RPMI8226 (cell line): Measurements from ENCODE around the gene USP44.

ENCODE experiments used
- DNase-seq: peaks from one replicate; pipeline ENCODE4 v3.0.0-alpha.2; 2015

USP44 gene

DNA sequence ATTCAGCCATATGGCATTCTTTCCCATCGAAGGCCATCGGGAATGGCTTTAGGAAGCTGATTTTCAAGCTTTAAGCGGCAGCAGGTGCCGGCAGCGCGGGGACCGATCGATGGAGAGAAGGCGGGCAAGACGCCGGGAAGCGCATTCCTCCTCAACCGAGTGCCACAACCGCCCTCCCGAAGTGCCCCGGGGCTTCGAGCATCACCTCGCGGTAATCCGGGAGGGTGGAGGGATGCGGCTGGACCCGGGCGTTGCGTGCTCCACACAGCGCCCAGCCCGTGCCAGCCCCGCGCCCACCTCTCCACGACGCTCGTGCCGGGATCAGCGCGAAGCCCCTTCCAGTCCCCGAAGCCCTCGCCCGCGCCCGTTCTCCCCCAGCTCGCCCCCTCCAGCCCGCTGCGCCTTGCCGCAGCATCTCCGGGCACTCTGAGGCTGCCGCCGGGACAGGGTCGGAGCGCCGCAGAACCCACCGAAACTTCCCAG lies 3.2 kb downstream of the USP44 start:
- no peak for DNase-seq

DNA sequence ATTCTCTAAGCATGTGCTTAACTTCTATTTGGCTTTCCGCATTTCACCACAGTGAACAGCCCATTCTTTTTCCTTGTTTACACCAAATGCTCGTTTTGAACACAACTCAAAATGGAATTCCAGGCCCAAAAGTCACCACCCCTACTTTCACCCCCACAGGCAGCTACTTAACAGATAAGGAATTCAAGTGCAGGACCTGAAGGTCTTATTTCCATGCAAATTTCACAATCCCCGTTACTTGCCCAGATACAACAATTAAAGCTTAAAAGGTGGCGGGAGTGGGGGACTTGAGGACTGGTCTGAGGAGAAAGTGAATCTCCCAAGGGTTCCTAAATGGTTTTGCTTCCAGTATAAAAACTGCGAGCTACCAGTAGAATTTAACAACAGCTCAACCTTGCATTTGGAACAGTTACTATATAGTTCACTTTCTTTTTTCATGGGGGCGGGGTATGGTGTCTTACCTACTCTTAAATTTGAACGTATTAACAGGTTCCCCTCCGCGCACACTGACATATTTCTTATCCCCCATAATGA lies 3.7 kb downstream of the USP44 start:
- DNase-seq, result no peak

DNA sequence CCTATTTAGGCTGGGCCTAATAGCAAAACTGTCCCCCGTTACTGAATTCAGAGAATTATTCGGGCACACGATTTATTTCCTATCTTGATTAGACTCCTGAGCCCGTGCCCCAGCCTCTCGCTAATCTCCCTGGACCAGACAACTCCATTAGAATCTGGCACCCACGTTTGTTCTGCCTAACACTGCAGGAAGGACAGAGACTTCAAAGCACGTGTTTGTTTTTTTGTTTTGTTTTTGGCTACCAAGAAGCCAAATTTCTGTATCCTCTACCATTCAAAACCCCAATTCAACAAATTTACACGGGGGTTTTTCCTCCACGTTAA lies 4.8 kb downstream of the USP44 start:
- DNase-seq, result no peak

DNA sequence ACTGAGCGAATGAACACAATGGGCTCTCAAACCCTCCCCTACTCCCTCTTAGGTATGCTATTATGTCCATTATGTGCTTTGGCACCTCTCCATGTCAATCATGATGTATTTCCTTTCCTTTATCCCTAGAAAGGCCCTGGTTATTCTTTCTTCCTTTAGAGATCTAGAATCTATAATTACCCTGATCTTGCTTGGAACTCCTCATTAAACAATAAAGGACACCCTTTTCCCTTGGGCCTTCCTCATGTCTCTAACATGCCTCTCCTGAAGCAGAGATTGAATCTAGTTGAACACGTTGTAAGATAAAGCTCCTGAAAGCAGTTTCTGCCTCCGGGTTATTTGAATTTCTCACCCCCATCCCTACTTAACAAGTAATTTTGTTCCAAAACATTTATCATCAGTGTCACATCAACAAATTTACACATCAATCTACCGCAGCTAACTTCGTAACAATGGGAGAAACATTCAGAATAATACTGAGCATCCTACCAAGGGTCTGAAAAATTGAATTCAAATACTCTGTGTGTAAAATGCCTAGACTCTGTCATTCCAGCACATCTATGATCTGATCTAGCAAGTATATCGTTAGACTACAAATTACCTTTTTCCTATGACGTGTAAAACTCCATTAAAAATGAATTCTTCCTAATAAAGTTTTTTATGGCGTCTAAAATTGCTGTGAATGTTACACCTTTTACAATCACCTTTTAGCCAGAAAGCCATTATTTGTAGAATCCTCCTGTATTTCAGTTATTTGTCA lies 5.4 kb downstream of the USP44 start:
- no peak for DNase-seq

DNA sequence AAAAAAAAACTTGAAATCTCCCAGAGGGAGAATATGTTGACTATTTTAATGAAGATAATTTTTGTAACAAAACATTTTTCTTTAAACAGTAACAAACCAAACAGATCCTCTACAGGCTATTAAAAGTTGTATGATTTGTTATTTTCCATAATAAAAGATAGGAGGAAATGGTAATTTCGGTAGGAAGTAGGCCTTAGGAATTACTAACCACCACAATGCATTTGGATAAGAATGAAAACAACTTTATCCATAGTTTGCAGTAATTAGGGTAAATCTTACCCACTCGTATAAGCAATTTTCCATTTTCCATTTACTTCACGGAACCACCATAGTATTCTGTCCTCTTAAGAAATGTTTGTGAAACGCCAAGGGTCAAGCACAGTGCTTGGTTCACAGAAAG lies 6.0 kb downstream of the USP44 start:
- no peak for DNase-seq

DNA sequence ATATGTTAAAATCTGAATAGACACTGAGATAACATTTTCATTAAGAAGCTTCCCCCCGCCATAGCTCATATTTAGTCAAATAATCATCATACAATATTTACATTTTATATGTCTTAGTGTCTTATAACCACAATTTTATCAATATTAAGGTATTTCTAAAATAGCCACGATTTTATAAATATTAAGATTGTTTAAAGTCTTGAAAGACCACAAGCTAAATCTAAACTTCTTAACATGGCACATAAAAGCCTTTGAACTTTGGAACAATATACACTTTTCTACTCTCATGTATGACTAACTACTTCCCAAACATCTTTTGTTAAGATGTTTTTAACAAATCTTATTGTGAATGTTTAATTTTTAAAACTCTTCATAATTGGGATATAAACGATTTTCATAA lies 6.5 kb downstream of the USP44 start:
- DNase-seq, result no peak

DNA sequence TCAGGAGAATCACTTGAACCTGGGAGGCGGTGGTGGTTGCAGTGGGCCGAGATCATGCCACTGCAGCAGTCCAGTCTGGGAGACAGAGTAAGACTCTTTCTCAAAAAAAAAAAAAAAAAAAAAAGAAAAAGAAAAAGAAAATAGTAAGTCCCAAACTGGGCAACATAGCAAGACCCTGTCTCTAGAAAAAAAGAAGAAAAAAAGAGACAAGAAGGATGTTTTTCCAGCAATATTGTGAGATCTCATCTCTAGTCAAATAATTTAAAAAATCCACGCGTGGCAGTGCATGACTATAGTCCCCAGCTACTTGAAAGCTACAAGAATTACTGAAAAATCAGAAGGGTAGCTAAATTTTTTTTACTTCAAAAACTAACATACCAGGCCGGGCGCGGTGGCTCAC lies 8.0 kb downstream of the USP44 start:
- DNase-seq, result no peak

DNA sequence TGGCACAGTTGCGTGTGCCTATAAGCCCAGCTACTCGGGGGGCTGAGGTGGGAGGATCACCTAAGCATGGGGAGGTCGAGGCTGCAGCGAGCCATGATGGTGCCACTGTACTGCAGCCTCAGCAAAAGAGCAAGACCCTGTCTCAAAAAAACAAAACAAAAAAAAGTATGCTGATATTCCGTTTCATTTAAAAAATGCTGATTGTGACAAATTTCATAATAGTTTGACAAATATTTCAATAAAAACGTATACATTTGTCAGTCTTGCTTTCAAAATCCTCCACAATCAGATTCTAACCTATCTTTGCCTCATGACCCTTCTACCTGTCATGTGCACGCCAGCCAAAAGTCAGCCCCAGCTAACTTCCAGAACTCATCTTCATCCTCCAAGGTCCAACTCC lies 9.8 kb downstream of the USP44 start:
- no peak for DNase-seq

DNA sequence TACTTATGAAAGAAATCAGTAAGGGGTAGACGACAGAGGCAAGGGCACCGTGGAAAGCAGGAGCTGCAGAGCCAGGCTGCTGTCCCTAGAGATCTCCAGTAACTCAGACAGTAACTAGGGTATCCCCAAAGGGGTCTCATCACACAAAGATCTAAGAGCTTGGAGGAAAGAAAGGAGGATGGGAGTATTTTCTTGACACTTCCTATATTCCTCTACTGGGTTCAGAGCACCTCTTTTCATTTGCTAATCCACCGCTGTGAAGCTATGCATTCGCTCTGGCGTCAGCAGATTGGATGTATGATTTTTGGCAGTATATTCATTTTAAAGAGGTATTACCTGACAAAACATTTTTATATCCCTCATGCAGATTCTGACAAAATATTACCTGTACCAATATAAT lies 12.6 kb downstream of the USP44 start:
- no peak for DNase-seq

DNA sequence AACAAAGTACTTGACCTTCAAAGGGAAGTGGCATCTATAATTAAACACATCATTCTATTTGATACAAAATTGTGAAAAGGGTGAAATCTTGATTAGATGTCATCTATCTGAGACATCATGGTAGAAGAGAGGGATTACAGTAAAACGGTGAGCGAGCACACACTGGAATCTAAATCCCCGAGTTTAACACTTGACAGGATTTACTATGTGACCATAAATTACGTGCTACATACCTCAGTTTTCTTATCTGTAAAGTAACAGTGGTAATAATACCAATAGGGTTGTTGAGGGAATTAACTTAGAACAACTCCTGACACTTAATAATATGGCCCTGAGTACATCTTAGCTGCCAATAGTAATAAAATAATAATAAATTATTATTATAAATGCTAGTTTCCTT lies 13.3 kb downstream of the USP44 start:
- DNase-seq, result no peak

DNA sequence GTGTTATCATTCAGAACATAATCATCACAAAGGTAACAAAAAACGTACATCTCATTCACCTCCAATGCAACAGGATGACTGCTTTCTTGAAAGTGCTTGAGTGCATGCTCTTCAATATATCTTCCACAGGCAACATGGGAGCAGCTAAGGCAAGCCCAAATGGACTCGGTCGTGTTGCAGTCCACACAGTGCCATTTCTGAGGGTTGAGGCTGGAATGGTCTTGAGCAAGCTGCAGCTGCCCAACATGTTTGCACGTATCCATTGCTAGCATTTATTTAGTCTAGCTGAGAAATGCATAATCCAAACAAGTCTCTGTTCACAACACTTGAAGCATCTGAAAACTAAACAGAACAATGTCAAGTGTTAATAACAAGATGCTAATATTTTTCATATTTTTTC lies 17.3 kb downstream of the USP44 start:
- DNase-seq, result no peak

DNA sequence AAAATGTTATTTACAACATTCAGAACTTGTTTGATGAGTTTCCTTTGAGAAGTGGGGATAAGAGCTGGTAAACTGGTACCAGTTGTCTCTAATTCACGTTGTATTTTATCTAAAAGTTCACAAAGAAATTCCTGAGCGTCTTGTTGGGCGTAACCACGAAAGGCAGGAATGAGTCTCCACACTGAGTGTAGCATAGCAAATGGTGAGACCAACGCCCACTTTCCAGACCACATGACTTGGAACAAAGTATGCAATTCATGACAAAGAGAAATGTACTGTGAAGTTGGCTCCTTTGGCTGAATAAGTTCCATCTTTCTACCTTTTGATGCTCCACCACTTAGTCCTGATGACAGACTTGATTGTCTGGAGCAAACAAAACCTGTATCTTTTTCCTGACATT lies 18.4 kb downstream of the USP44 start:
- DNase-seq, result no peak

DNA sequence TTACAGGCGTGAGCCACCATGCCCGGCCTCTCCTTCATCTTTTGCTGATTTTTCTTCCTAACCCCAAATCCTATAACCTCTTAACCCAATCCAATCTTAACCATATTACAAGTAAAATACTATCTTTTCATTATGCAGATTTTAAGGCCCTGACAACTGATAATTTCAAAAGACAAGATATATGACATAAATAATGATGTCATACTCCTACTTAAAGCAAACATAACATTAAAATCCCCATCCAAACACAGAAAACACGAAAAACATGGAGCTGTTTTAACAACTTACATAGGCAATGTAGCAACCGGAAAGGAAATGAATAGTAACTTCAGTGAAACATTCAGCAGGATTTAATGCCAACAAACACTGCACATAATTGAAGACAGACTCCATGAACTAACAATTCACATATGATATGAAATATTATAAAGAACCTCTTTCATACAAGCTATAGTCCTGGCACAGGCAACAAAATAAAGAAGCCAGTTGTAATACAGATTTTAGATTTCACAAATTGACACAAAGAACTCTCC lies 21.5 kb downstream of the USP44 start:
- DNase-seq, result no peak

DNA sequence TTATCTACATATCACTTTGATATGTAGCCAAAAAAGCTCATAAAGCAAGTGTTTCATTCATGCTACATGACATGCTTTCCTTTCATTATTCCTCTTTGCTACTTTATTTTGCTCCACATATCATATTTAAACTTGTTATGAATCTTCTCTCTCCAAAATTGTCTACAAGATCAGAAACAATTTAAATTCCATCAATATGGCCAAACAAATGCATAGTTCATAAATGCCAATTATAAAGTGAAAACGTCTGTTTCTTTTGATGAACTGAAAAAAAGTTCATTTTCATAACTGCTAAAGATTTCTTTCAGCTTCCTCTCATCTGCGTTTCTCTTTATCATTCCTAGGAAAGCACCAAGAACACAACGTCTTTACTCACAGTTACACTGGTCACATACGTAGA lies 22.8 kb downstream of the USP44 start:
- no peak for DNase-seq

DNA sequence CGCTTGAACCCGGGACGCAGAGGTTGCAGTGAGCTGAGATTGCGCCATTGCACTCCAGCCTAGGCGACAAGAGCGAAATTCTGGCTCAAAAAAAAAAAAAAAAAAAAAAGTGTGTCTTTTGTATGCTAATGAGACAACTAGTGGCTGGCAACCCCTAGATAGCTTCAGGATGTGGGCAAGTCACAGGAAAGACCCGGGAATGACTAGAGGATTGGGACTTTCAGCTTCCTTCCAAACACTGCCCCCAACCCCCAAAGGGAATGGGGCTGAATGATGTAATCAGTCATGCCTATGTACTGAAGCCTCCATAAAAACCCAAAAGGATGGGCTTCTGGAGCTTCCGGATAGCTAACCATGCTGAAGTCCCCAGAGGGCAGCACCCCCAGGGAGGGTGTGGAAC lies 28.6 kb downstream of the USP44 start:
- no peak for DNase-seq

DNA sequence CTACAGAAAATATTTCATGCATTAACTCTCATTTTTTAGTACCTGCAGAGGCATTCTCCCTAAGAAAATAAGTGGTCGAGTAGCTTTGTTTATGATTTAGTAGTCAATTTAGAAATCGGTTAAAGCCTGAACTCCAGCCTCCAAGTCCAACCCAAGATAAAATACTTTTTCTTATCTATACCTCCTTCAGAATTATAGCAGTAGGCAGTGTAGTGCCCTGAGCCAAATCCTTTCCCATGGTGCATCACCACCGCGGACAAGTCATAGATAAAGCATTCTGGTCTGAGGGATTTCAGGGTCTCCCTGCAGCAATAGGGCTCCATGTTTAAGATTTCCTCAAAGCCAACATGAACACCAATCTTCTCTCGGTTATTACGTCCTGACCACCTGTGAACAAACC lies 30.5 kb downstream of the USP44 start:
- DNase-seq, result no peak

DNA sequence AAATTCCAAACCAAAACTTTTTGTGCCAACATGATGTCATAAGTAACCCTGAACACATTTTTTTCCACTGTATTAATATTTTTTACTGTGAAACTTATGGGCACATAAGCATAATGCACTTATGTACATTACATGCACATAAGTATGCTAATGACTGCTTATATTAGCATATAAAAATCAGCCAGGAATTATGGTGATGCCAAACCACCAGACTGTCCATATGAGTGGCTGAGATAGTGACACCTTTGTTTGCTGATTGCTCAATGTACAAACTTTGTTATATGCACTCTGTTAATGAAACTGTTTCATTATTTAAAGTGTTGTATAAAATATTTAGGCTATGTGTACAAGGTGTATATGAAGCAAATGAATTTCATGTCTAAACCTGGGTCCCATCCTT lies 32.3 kb downstream of the USP44 start:
- DNase-seq, result no peak

DNA sequence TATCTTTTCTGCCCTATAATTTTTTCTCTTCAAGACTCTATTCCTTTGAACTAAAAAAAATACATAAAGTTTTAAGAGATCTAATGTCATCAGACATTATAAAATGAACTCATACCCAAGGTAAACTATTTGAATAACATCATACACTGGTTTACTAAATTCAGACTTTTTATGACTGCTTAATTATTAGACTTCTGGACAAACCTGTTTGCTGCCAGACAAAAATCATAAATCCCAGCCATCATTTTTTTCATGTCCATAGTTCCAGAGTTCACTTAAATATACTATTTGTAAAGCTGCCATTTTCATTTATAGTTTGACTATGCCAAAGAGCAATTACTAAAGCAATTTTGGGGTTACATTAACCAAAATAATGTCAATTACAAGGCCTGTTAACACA lies 34.0 kb downstream of the USP44 start:
- DNase-seq, result no peak

DNA sequence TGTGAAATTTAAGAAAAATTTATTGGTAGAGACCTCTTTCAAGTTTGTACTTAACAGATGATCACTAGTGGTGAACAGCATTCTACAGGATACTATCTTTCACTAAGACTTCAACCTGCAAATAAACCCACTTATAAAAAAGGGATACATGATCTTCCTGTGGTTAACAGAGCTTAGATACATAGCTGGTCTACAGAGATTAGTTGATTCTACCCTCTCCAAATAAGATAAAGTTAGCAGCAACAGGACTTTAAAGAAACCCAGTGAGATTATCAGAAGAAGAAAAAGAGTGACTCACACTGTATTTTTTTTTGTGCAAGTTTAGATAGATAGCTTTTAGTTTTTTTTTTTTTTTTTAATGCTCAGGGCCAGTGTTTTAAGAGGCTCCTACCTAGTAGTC lies 34.5 kb downstream of the USP44 start:
- no peak for DNase-seq

DNA sequence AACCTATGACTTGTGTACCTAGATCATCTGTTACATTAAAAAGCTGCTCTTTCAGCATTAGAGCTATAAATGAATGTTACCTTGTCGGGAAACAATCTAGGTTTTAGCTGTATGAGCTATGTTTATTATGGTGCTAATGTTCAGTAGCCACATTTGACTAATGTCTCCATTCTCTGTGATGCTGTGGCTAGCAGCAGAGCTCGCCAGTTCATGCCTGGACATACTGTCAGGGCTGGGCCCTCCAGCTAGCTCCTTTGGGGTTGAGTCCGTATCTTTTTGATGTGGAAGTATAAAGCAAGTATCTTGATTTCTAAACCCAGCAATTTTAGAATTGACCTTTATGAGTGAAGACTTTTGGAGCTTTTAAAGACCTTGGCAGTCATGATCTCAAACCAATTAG lies 36.1 kb downstream of the USP44 start:
- DNase-seq, result no peak

DNA sequence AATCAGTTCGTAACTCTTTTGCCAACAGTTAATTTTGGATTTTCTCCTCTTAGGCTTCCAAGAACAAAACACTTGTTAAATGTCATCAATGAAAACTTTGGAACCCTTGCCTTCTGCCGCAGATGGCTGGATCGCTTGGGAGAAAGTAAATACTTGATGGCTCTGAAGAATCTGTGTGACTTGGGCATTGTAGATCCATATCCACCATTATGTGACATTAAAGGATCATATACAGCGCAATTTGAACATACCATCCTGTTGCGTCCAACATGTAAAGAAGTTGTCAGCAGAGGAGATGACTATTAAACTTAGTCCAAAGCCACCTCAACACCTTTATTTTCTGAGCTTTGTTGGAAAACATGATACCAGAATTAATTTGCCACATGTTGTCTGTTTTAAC lies 37.7 kb downstream of the USP44 start:
- no peak for DNase-seq

DNA sequence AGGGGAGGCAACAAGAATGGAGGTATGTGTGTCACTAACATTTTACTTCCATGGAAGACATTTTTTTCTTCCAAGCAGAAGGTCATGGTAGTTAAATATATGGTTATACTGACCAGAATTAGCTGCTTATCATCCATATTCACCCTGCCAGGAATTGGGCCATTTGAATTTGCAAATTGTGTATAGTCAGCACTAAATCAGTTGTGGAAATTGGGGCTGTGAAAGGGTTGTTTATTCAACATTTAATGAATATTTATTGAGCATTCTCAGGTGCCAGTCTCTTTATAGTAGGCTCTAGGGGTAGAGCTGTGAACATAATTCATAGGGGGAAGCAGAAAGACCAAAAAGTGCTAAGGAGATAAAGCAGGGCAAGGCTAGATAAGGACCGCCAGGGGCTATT lies 39.3 kb downstream of the USP44 start:
- DNase-seq, result no peak

DNA sequence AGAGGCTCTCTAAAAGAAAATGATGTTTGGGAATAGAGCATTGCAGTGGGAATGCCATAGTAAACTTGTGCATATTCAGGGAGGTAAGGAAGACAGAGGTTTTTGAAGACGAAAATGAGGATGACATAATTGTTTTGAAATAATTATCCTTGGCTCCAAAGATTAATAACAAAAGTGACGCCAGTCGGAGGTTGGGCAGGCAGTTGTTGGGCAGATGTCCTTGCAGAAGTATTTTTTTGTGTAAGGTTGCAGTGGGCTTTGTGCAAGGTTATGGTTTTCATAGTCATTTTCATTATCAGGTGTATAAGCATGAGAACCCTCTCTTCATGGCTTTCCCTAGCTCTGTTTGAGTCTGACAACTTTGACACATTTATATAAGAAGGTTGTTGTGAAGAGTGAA lies 42.0 kb downstream of the USP44 start:
- no peak for DNase-seq

DNA sequence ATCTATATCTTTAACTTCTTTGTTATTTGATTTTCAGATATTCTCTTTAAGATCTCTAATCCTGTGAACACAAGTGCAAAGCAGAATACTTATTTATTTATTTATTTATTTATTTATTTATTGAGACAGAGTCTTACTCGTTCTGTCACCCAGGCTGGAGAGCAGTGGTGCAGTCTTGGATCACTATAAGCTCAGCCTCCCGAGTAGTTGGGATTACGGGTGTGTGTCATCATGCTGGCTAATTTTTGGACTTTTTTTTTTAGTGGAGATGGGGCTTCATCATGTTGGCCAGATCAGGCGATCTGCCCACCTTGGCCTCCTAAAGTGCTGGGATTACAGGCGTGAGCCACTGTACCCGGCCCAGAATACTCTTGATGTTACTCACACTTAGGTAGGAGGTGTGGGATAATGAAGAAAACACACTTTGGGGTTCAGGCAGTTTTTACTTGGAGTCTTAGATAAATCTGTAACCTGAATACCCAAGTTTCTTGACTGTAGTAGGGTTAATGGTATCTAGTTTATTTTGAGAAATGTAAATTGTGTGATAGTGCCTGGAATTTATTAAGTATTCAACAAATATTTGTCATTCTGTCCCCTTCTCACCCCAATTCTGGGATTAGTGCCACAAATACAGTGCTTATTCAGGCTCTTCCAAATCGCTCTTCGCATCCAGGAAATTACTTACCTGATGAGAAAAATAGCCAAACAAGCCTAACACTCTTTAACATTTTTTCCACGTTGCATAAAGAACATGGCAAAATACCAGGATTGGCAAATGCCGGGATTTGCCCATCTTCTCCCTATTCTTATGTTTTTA lies 44.4 kb downstream of the USP44 start:
- DNase-seq, result no peak
